ENCODE measurements around the gene ZBED1.
"Not testable (repeated sequence)": the region's sequence is repeated elsewhere in the genome, so short reads cannot be mapped to it uniquely, and the experiment has no call there.

The ZBED1 gene

DNA sequence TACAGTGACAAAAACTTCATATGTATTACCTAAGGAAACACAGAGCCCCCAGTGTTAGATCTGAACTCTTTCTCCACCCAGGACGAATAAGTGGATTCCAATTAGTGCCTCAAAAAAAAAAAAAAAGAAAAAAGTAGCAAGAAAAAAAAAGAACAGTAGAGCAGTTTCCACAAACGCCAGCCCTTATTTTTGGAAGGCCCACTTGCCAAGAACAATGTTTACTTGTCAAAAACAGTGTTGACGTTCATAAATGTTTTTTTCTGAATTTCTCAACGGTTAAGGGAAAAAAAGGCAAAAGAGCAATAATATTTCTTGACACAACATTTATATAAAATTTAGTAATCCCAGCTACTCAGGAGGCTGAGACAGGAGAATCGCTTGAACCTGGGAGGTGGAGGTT is 38.7 kb downstream of the ZBED1 start:
- no peak overlapping the region for H3K27ac ChIP-seq (replicated peaks)
- no peak for DNase-seq (ENCODE audit: low read depth in 1 of 2, low spot score in 1 of 2)

DNA sequence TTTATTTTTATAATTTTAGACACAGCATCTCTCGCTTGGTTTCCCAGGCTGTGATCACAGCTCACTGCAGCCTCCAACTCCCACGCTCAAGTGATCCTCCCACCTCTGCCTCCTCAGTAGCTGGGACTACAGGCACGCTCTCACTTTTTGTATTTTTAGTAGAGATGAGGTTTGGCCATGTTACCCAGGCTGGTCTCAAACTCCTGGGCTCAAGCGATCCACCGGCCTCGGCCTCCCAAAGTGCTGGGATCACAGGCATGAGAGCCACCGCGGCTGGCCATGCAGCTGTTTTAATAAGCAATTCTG is 39.1 kb downstream of the ZBED1 start:
- TF ChIP-seq SPI1 (IDR thresholded peaks at IDR 0.05; ENCODE audit: borderline replicate concordance, low read depth) (no peak), POLR2AphosphoS5 (IDR thresholded peaks at IDR 0.05; ENCODE audit: low read depth) (no peak), GABPA (IDR thresholded peaks at IDR 0.05; ENCODE audit: low read depth) (no peak)
- TF ChIP-seq, protein P1, sequence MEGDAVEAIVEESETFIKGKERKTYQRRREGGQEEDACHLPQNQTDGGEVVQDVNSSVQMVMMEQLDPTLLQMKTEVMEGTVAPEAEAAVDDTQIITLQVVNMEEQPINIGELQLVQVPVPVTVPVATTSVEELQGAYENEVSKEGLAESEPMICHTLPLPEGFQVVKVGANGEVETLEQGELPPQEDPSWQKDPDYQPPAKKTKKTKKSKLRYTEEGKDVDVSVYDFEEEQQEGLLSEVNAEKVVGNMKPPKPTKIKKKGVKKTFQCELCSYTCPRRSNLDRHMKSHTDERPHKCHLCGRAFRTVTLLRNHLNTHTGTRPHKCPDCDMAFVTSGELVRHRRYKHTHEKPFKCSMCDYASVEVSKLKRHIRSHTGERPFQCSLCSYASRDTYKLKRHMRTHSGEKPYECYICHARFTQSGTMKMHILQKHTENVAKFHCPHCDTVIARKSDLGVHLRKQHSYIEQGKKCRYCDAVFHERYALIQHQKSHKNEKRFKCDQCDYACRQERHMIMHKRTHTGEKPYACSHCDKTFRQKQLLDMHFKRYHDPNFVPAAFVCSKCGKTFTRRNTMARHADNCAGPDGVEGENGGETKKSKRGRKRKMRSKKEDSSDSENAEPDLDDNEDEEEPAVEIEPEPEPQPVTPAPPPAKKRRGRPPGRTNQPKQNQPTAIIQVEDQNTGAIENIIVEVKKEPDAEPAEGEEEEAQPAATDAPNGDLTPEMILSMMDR (IDR thresholded peaks at IDR 0.05; ENCODE audit: insufficient read depth, low read length): no peak
- TF ChIP-seq, protein P2, sequence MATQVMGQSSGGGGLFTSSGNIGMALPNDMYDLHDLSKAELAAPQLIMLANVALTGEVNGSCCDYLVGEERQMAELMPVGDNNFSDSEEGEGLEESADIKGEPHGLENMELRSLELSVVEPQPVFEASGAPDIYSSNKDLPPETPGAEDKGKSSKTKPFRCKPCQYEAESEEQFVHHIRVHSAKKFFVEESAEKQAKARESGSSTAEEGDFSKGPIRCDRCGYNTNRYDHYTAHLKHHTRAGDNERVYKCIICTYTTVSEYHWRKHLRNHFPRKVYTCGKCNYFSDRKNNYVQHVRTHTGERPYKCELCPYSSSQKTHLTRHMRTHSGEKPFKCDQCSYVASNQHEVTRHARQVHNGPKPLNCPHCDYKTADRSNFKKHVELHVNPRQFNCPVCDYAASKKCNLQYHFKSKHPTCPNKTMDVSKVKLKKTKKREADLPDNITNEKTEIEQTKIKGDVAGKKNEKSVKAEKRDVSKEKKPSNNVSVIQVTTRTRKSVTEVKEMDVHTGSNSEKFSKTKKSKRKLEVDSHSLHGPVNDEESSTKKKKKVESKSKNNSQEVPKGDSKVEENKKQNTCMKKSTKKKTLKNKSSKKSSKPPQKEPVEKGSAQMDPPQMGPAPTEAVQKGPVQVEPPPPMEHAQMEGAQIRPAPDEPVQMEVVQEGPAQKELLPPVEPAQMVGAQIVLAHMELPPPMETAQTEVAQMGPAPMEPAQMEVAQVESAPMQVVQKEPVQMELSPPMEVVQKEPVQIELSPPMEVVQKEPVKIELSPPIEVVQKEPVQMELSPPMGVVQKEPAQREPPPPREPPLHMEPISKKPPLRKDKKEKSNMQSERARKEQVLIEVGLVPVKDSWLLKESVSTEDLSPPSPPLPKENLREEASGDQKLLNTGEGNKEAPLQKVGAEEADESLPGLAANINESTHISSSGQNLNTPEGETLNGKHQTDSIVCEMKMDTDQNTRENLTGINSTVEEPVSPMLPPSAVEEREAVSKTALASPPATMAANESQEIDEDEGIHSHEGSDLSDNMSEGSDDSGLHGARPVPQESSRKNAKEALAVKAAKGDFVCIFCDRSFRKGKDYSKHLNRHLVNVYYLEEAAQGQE (IDR thresholded peaks at IDR 0.05; ENCODE audit: insufficient replicate concordance, low read depth): no peak
- no peak for DNase-seq (ENCODE audit: low read depth in 1 of 2, low spot score in 1 of 2)
- Histone ChIP-seq H3K27me3 (ENCODE audit: insufficient read depth, poor library complexity, severe bottlenecking) (no peaks in the 10 kb centered on the region), H3K27ac (replicated peaks) (no peak overlapping the region), H3K4me3 (replicated peaks; ENCODE audit: insufficient read depth, low read length) (no peak overlapping the region)

More for the DNA sequence above, 38.7 kb downstream of the ZBED1 start:
- no peak overlapping the region for H3K4me3 ChIP-seq (replicated peaks; ENCODE audit: insufficient read depth, low read length)
- TF ChIP-seq, protein P1 (IDR thresholded peaks at IDR 0.05; ENCODE audit: insufficient read depth, low read length): no peak
- TF ChIP-seq, protein P2 (IDR thresholded peaks at IDR 0.05; ENCODE audit: insufficient replicate concordance, low read depth): no peak
- TF ChIP-seq GABPA (IDR thresholded peaks at IDR 0.05; ENCODE audit: low read depth) (no peak), POLR2AphosphoS5 (IDR thresholded peaks at IDR 0.05; ENCODE audit: low read depth) (no peak), SPI1 (IDR thresholded peaks at IDR 0.05; ENCODE audit: borderline replicate concordance, low read depth) (no peak)
- H3K27me3 ChIP-seq (ENCODE audit: insufficient read depth, poor library complexity, severe bottlenecking): no peaks in the 10 kb centered on the region

DNA sequence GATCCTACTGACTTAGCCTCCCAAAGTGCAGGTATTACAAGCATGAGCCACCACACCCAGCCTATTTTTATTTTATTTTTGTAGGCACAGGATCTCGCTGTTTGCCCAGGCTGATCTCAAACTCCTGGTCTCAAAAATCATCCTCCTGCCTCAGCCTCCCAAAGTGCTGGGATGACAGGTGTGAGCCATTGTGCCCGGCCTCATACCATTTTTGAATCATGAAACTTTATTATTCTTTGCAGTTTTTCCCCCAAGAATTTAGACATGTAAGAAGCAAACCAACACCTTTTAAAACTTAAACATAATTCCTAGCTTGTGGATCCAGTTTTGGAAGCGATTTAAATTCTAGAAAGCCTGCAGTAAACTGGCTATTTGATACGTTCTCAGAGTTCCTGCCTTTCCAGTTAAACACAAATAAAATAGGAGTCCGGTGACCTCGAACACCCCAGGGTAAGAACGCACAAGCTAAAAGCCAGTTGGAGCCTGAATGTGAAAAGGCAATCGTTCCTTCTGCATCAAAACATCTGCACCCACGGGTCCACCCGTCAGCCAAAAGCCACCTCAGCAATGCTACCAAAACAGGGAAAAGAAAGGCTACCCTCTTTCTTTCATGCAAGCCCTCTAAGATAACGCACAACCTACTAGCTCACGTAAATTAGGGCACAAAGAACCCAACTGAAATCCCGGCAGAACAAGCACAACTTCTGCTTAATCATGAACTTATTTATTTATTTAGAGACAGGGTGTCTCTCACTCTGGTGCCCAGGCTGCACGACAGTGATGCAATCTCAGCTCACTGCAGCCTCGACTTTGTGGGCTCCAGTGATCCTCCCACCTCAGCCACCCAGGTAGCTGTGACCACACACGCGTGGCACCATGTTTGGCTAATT is 39.7 kb downstream of the ZBED1 start:
- not testable (repeated sequence) for H3K4me3 ChIP-seq (replicated peaks; ENCODE audit: insufficient read depth, low read length); H3K27me3 ChIP-seq (ENCODE audit: insufficient read depth, poor library complexity, severe bottlenecking); H3K27ac ChIP-seq (replicated peaks); DNase-seq (ENCODE audit: low read depth in 1 of 2, low spot score in 1 of 2)

DNA sequence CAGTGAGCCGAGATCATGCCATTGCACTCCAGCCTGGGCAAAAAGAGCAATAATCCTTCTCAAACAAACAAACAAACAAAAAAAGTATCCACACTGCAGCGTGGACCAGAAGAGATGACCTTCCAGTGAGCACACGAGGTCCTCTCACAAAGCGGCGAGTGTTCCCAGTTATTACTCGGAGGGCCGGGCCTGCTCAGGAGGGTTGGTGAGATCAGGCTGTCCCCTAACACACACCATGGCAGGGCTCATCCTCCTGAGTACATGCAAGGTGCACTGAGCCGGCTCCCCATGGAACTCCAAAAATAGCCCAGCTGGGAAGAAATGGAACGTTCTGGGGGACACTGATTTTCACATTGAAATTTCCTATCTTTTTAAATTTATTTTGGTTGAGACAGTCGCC is 40.7 kb downstream of the ZBED1 start:
- H3K4me3 ChIP-seq (replicated peaks; ENCODE audit: insufficient read depth, low read length); H3K27ac ChIP-seq (replicated peaks); DNase-seq (ENCODE audit: low read depth in 1 of 2, low spot score in 1 of 2); H3K27me3 ChIP-seq (ENCODE audit: insufficient read depth, poor library complexity, severe bottlenecking): not testable (repeated sequence)

DNA sequence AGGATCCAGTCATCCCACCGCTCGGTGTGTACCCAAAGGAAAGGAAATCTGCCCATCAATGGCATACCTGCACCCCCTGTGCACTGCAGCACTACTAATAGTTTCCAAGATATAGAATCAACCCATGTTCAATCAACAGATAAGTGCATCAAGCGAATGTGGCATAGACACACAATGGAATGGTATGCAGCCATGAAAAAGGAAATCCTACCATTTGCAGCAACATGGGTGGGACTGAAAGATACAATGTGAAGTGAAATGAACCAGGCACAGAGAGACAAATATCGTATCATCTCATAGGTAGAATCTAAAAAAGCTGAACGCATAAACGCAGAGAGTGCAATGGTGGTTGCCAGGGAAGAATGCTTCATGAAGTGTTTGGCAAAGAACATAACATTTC is 42.5 kb downstream of the ZBED1 start:
- no peak for DNase-seq (ENCODE audit: low read depth in 1 of 2, low spot score in 1 of 2)
- Histone ChIP-seq H3K27me3 (ENCODE audit: insufficient read depth, poor library complexity, severe bottlenecking) (no peaks in the 10 kb centered on the region), H3K4me3 (replicated peaks; ENCODE audit: insufficient read depth, low read length) (no peak overlapping the region), H3K27ac (replicated peaks) (no peak overlapping the region)
- TF ChIP-seq, protein P1 (IDR thresholded peaks at IDR 0.05; ENCODE audit: insufficient read depth, low read length): no peak
- TF ChIP-seq GABPA (IDR thresholded peaks at IDR 0.05; ENCODE audit: low read depth) (no peak), POLR2AphosphoS5 (IDR thresholded peaks at IDR 0.05; ENCODE audit: low read depth) (no peak), SPI1 (IDR thresholded peaks at IDR 0.05; ENCODE audit: borderline replicate concordance, low read depth) (no peak)
- TF ChIP-seq, protein P2 (IDR thresholded peaks at IDR 0.05; ENCODE audit: insufficient replicate concordance, low read depth): no peak
